HG03139 (cell line): Measurements from ENCODE around the gene AUP1.

Experiments used
- ATAC-seq: cut with Tn5 transposase; IDR thresholded peaks from one replicate; pipeline ENCODE4 v1.9.1; 2021; ENCODE audit not compliant: unreplicated experiment

Gene AUP1

GRCh38 chr2:74514368-74515270 lies 14.9 kb downstream of the AUP1 start, which contains the start of gene TLX2:
TLX2 (plus strand) TSS chr2:74514450; CDS start chr2:74514807, 357 bp downstream.
- no peak for ATAC-seq

DNA sequence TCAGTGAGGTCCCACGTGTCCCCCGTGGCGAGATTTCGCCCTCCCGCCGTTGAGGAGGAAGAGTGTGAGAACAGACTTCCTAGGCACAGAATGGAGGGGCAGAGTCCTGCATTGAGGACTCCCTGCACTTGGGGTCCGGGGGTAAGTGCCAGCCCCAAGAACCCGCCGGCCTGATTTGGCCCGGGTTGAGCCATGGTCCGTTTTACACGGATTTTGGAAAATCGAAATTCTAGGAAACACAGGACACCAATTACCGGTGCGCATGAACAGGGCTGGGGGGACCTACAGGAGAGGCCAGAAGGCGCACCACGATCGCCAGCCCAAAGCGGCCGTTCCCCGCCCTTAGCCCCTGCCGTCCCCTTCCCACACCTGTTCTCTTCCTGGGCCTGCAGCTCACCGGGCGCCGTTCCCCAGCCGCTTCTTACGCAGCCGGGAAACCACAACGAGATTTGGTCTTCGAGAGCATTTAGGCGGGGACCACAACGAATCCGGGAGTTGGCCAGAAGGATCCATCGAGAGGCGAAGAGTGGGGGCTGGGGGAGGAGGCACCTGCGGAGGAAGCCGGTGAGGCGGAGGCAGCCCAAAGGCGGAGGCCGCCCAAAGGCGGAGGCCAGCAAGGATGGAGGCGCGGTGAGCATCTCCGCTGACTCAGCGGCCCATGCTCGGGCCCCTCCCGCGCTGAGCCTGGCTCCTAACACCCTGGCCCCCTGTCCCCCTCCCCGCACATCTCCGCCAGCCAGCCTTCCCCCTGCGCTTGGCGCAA lies 15.7 kb downstream of the AUP1 start:
- ATAC-seq = no peak

- ATAC-seq = no peak
Measured at GRCh38 chr2:74512744-74513604, 16.5 kb downstream of the AUP1 start.

- ATAC-seq = no peak
Measured at GRCh38 chr2:74511104-74511989, 18.2 kb downstream of the AUP1 start.

- no peak for ATAC-seq
Measured at GRCh38 chr2:74510272-74510671, 19.2 kb downstream of the AUP1 start.

GRCh38 chr2:74507926-74508520 lies 21.5 kb downstream of the AUP1 start:
- no peak for ATAC-seq

DNA sequence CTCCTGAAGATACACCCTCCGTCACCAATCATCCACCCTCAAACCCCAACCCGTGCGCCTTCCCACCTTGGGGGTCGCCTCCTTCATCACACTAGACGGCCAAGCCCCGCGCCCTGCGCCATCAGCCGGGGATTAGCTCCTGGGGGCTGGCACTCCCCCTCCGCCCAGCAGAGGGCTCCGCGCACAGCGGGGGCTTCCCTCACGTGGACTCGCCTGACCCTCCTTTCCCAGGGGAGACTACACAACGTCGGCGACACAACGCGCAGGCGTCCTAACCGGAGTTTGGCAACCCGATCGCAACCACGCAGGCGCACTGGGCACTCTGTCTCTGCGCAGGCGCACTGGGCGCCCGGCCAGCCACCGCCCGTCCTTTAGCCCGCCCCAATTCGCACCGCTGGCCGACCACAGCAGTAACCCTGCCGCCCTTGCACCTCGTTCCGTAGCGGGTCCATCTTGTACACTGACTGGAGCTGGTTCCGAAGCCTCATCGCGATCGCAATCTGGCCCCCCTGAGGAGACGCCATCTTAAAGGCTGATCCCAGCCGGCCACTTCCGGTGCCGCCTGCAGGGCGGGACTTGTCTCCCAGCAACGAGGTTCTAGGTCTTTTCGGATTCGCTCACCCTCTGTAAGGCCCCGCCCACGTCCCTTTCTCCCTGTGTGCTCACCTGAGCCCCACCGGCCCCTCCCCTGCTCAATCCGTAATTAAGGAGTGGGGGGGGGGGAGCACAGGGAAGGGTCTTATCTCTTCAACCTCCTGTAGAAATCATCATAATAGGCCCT lies 22.2 kb downstream of the AUP1 start, which contains the start of gene PCGF1:
TSS of gene PCGF1 (minus strand) at position 551 of the 781 bp plus-strand sequence. CDS start at position 524, 27 bp downstream.
- peak; percentile 86 for ATAC-seq

DNA sequence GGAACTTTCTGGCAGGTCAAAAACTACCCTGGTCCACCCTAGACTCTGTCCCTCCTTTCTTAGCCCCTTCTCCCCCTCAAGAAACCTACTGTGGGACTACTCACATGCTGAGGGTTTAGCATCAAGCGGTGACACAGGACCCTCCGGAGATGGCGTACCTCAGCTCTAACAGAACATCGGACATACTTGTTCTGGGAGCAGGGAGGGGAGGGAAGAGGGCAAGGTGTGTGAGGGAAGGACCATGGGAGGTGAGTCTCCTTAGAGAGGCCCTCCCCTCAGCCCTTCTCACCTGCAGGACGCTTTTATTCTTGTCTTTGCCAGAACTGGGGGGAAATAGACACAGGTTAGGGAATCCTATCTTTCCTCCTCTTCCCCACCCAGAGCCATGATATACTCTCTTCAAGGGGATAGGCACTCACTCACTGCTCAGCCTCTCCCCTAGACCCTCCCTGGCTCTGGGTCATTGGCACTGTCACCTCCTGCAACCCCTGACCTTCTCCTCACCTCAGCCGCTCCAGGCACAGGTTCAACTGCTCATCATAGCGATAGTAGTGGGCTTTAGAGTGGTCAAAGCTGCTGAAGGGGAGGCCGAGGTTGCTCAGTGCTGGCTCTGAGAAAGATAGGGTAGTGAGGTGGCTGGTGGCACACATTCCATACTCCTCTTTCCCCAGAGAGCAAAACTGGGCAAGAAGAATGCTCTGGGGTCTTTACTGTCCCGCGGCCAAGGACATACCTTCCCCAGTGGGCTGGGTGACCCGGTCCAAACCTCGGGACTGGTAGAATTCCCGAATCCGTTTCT lies 23.9 kb downstream of the AUP1 start:
- no peak for ATAC-seq

DNA sequence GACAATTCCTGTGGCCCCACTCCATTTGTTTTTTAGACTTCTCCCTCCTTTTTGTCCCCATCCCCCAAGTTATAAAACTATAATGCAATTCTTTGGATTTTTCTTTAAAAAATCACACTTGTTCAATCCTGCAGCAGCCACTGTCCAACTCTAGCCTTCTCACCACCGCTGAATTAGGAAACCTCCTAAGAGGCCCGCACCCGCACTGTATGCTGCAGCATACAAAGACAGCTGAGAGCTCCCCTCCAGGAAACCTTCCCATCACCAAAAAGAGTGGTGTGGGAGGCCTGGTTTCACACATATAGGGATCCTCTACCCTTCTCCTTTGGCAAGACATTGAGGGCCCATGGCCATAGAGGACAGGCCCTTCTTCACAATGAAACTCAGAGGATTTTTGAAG lies 24.9 kb downstream of the AUP1 start:
- no peak for ATAC-seq

- ATAC-seq = no peak
Measured at GRCh38 chr2:74503506-74504475, 25.7 kb downstream of the AUP1 start.

DNA sequence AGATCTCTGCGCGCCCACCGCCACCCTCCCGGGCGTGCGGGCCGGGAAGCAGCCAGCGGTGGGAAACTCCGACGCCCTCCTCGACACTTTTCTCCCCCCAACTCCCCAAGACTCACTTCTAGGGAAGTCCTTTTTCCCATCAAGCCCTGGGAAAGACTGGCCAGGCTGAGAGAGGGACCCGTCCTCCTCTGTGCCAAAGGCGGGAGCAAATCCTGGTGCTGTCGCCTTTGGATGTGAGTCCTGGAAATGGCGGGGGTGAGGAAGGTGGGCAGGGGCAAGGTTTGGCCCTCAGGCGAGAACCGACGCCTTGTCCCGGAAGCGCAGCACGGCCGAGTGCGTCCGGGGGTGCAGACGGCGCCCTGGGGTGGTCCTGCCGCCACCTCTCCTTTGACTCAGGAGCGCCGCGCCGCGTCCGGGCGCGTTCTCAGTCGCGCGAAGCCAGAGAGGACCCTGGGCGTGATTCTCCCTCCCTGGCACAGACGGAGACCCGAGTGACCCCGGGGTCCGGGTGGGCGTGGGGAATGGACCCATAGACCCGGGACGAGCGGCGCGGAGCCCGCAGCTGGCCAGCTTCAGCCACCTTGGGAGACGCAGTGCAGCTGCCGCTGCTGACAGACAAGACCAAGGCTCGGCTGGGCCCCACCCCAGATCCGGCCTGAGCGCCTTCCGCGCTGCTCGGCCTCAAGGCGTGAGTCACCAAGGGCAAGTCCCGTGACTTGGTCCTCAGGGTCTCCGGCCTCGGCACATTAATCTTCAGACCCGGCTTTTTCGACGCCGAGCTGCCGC lies 26.6 kb downstream of the AUP1 start:
- ATAC-seq = peak; percentile 32

DNA sequence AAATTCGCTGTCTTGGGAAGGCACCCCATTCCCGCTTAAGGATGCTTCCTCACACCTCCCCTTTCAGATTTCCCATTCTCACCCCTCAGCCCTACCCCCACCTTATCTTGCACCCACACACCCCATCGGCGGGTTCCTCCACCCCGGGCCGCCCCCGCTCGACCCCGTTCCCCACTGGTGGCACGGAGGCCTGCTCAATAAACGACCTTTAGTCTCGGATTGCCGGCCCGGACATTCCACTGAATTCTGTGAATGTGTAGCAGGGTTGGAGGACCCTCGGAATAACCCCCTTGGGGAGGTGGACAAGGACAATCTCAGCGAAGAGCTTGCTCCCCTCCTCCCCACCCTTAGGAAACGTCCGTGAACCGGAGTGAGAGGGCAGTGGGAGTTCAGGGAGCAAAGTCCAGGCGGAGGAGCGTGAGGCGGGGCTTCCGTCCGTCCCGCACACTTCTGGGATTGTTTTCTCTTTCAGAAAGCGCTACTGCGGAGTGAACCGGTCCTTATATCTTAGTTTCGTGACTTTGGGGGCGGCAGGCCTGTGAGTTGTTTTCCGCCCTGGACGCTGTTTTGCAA lies 27.3 kb downstream of the AUP1 start:
- no peak for ATAC-seq

GRCh38 chr2:74501335-74502071 lies 28.0 kb downstream of the AUP1 start:
- no peak for ATAC-seq

GRCh38 chr2:74500578-74500946 lies 28.9 kb downstream of the AUP1 start:
- ATAC-seq = no peak

DNA sequence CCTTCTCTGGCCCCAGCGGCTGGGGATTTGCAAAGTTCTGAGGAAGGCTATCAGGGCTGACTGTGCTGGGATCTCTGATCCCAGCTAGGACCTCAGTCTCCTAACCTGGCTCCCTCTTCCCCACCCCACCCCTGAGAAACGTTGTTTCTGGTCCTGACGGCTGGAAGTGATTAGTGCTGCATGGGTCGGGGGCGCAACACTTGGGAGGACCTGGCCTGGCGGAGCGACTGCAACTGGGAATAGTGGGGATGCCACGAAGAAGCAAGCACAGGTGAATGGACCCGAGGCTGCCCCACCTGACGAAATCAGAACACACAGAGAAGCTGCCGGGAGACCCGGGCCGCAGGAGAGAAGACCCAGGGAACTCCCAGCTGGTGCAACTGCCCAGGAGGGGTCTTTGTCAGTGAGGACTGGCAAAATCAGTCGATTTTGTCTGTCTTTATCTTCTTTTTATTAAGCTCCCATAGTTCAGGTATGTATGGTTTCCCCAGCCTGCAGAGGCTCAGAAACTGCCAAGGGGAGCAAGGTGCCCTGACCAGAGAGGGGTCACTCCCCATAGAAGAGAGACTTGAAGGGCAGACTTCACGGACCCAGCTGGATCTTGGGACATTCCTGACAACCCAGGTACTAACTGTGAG lies 29.4 kb downstream of the AUP1 start:
- ATAC-seq = no peak
